DND-41 (cell line): Measurements from ENCODE around the gene SPNS2.
A peak's percentile ranks its signal among the peaks of the same experiment; 100 is the strongest.

Experiments used
- ATAC-seq: fragments of 200-7000 bp; cut with Tn5 transposase; 3 replicates; pipeline ENCODE4 v1.9.1; 2021; ENCODE audit warnings: low read depth; ENCODE audit not compliant: insufficient read depth
- DNase-seq: peaks from one replicate; pipeline ENCODE4 v3.0.0-alpha.2; 2020
- H2AFZ ChIP-seq: 2 replicates; pipeline ENCODE4 v1.6.0; 2012; ENCODE audit warnings: low read depth, low read length
- H3K27ac ChIP-seq: 2 replicates; pipeline ENCODE4 v1.5.1; 2012; ENCODE audit warnings: low read length, inconsistent platforms
- H3K27me3 ChIP-seq: fragments of 200-600 bp; sonication (generic); 2 replicates; pipeline ENCODE4 v1.6.0; 2012; ENCODE audit warnings: low read length, mild to moderate bottlenecking, inconsistent platforms; ENCODE audit not compliant: insufficient read depth, poor library complexity
- H3K36me3 ChIP-seq: 2 replicates; pipeline ENCODE4 v1.5.1; 2012; ENCODE audit warnings: low read length, inconsistent platforms; ENCODE audit not compliant: insufficient read depth
- H3K4me1 ChIP-seq: 2 replicates; pipeline ENCODE4 v1.5.1; 2012; ENCODE audit warnings: mild to moderate bottlenecking, low read length; ENCODE audit not compliant: insufficient read depth
- H3K4me2 ChIP-seq: 2 replicates; pipeline ENCODE4 v1.6.0; 2012; ENCODE audit warnings: mild to moderate bottlenecking, moderate library complexity, low read length, inconsistent platforms; ENCODE audit not compliant: insufficient read depth
- H3K4me3 ChIP-seq, 2 experiments: fragments of 200-600 bp in 1 of 2; shearing (Covaris generic) in 1 of 2; 2 replicates each; pipeline ENCODE4 v1.5.1; 2012 to 2016; ENCODE audit warnings: inconsistent platforms in 2 of 2, low read length in 2 of 2, mild to moderate bottlenecking in 2 of 2, low read depth in 1 of 2, moderate library complexity in 1 of 2
- H3K79me2 ChIP-seq: 2 replicates; pipeline ENCODE4 v1.6.0; 2012; ENCODE audit warnings: low read length, inconsistent platforms; ENCODE audit not compliant: insufficient read depth
- H3K9ac ChIP-seq: 2 replicates; pipeline ENCODE4 v1.6.0; 2012; ENCODE audit warnings: low read depth, mild to moderate bottlenecking, inconsistent platforms, low read length, moderate library complexity
- H3K9me3 ChIP-seq: 2 replicates; pipeline ENCODE4 v1.5.1; 2012; ENCODE audit warnings: low read length, moderate library complexity, mild to moderate bottlenecking, inconsistent platforms; ENCODE audit not compliant: insufficient read depth, severe bottlenecking
- H4K20me1 ChIP-seq: 2 replicates; pipeline ENCODE4 v1.6.0; 2012; ENCODE audit warnings: low read length; ENCODE audit not compliant: insufficient read depth
- CTCF ChIP-seq: IDR thresholded peaks from 2 replicates; pipeline ENCODE4 v1.5.1; 2012; ENCODE audit warnings: borderline replicate concordance, low read length, moderate library complexity, mild to moderate bottlenecking; ENCODE audit not compliant: poor library complexity, severe bottlenecking; ENCODE audit errors: extremely low read depth
- EZH2 ChIP-seq: IDR thresholded peaks from 3 replicates; pipeline ENCODE4 v1.6.1; 2012; ENCODE audit warnings: borderline replicate concordance, low read depth, mild to moderate bottlenecking, moderate library complexity, low read length, inconsistent platforms; ENCODE audit not compliant: severe bottlenecking

The SPNS2 gene

GRCh38 chr17:4551796-4552525, 53.3 kb downstream of the SPNS2 start:
- ATAC-seq = no peak
- TF ChIP-seq CTCF (no peak), EZH2 (no peak)
- Histone ChIP-seq H2AFZ (no peak overlapping the region), H3K4me3 (no peak overlapping the region), H3K79me2 (peaks cover 45% of the 10 kb centered on the region), H3K27me3 (no peaks in the 10 kb centered on the region), H3K9me3 (no peaks in the 10 kb centered on the region), H3K4me1 (peaks cover 30% of the 10 kb centered on the region), H4K20me1 (peaks cover 40% of the 10 kb centered on the region; the same call in 1 of the 2 replicates), H3K4me2 (no peak overlapping the region), H3K36me3 (peaks cover 78% of the 10 kb centered on the region), H3K27ac (no peak overlapping the region), H3K9ac (no peak overlapping the region)
- DNase-seq = no peak

- Histone ChIP-seq H2AFZ (no peak overlapping the region), H4K20me1 (peaks cover 26% of the 10 kb centered on the region; the same call in 1 of the 2 replicates), H3K27me3 (no peaks in the 10 kb centered on the region), H3K4me1 (peaks cover 30% of the 10 kb centered on the region), H3K9me3 (no peaks in the 10 kb centered on the region), H3K9ac (peak overlapping the region; percentile 86), H3K36me3 (peaks cover 61% of the 10 kb centered on the region), H3K79me2 (peaks cover 45% of the 10 kb centered on the region), H3K27ac (0 out of 2 replicates have a peak overlapping the region, but pooled peaks have one; percentile 31), H3K4me3 (peak overlapping the region; percentile 92 to 95; a peak in 3 of 4 replicates), H3K4me2 (peak overlapping the region; percentile 99)
- ATAC-seq (no peak), DNase-seq (no peak)
- TF ChIP-seq EZH2 (no peak), CTCF (no peak)
Observed at GRCh38 chr17:4553669-4554068, 55.0 kb downstream of the SPNS2 start.

GRCh38 chr17:4554441-4554996, 55.8 kb downstream of the SPNS2 start:
- Histone ChIP-seq H3K9ac (peak overlapping the region; percentile 86), H3K4me2 (peak overlapping the region; percentile 99), H3K27ac (peak overlapping the region; percentile 77), H3K9me3 (no peaks in the 10 kb centered on the region), H3K79me2 (peaks cover 45% of the 10 kb centered on the region), H4K20me1 (peaks cover 19% of the 10 kb centered on the region; the same call in 1 of the 2 replicates), H3K4me3 (peak overlapping the region; percentile 92 to 95), H3K36me3 (peaks cover 52% of the 10 kb centered on the region), H2AFZ (peak overlapping the region; percentile 99), H3K27me3 (no peaks in the 10 kb centered on the region), H3K4me1 (peaks cover 30% of the 10 kb centered on the region)
- TF ChIP-seq CTCF (no peak), EZH2 (no peak)
- ATAC-seq (no peak), DNase-seq (no peak)
